Right ventricle myocardium inferior (tissue), 1 donor: ENCODE data around the gene ACTR6. TPM values are rescaled to one million over a fixed set of nuclear protein-coding genes. Genes with fewer than 3 reads are reported as not detected.
"Not testable (repeated sequence)": the region's sequence is repeated elsewhere in the genome, so short reads cannot be mapped to it uniquely, and the experiment has no call there.

Experiments used
- ATAC-seq: fragments of 200-7000 bp; cut with Tn5 transposase; one replicate; pipeline ENCODE4 v1.9.1; 2020; ENCODE audit warnings: mild to moderate bottlenecking, moderate library complexity
- DNase-seq: peaks from one replicate; pipeline ENCODE4 v3.0.0; 2021; ENCODE audit errors: missing footprints
- intact Hi-C: fragments of 100-400 bp; cut with DNase I; formaldehyde crosslinking; loops from one replicate; pipeline ENCODE4 v1.11.0; 2022
- total RNA-seq: library from RNA; stranded (reverse); fragmentation: NEBNext Ultra II Directional; extraction: Animal tissue kit (Norgen Biotek cat#: 25700); gene quantifications from one replicate; pipeline ENCODE4 v1.2.1, GENCODE V29; 2021
- donor health status: DM: no; HTN: yes; CAD: no; lungs with severe emphysema.

ACTR6 gene
- total RNA-seq, 1 donor from 2014 or later: 19.4 TPM

GRCh38 chr12:100174495-100174894 is 26.1 kb upstream of the ACTR6 start:
- intact Hi-C loops: no loop called here
- no peak for DNase-seq

GRCh38 chr12:100176493-100176892 is 24.1 kb upstream of the ACTR6 start:
- ATAC-seq, DNase-seq, intact Hi-C loops: not testable (repeated sequence)

More at GRCh38 chr12:100174495-100174894, 26.1 kb upstream of the ACTR6 start:
- no peak for ATAC-seq

- no peak for ATAC-seq
- intact Hi-C loops: no loop called here
- DNase-seq: no peak
Measured at GRCh38 chr12:100179252-100179651, 21.4 kb upstream of the ACTR6 start.

- intact Hi-C loops: no loop called here
- DNase-seq (no peak), ATAC-seq (no peak)
Measured at GRCh38 chr12:100184549-100185145, 16.0 kb upstream of the ACTR6 start.

- ATAC-seq (peak; percentile 14), DNase-seq (no peak)
- intact Hi-C loops: no loop called here
Measured at GRCh38 chr12:100185361-100185894, 15.2 kb upstream of the ACTR6 start.

- ATAC-seq (peak; percentile 35), DNase-seq (no peak)
- intact Hi-C loops: no loop called here
Measured at GRCh38 chr12:100186071-100186470, 14.5 kb upstream of the ACTR6 start.

GRCh38 chr12:100187068-100187467 is 13.5 kb upstream of the ACTR6 start:
- intact Hi-C loops: no loop called here
- ATAC-seq: peak; percentile 38
- DNase-seq: no peak

GRCh38 chr12:100187857-100188519 is 12.6 kb upstream of the ACTR6 start:
- DNase-seq: no peak
- no peak for ATAC-seq
- intact Hi-C loops: no loop called here

GRCh38 chr12:100188888-100189635 is 11.6 kb upstream of the ACTR6 start:
- DNase-seq, intact Hi-C loops, ATAC-seq: not testable (repeated sequence)

GRCh38 chr12:100189636-100190394 is 10.8 kb upstream of the ACTR6 start:
- intact Hi-C loops: no loop called here
- DNase-seq (no peak), ATAC-seq (peak; percentile 46)

- intact Hi-C loops: no loop called here
- no peak for DNase-seq
- ATAC-seq: peak; percentile 41
Measured at GRCh38 chr12:100193085-100193484, 7.5 kb upstream of the ACTR6 start.

GRCh38 chr12:100197486-100197885 is 3.1 kb upstream of the ACTR6 start:
- DNase-seq (no peak), ATAC-seq (no peak)
- intact Hi-C loops: loop anchor here (5.0 kb wide), 1 partner anchor 35 kb away; no protein-coding TSS in a partner anchor

- ATAC-seq: no peak
- intact Hi-C loops: loop anchor here (5.0 kb wide), 1 partner anchor 37 kb away; no protein-coding TSS in a partner anchor
- DNase-seq: no peak
Measured at GRCh38 chr12:100199023-100199346, 1.6 kb upstream of the ACTR6 start.

GRCh38 chr12:100199347-100200149 is 1.1 kb upstream of the ACTR6 start:
- DNase-seq (peak; percentile 75), ATAC-seq (peak; percentile 82)
- intact Hi-C loops: loop anchor here (2.0 to 5.0 kb wide), 3 partner anchors 37 to 67 kb away; partner anchors contain the start of genes BLTP3B, DEPDC4 and SCYL2

- no peak for ATAC-seq
- DNase-seq: no peak
- intact Hi-C loops: loop anchor here (2.0 to 5.0 kb wide), 2 partner anchors 60 to 65 kb away; partner anchors contain the start of genes BLTP3B, DEPDC4 and SCYL2
Measured at GRCh38 chr12:100201604-100202423, 1.2 kb downstream of the ACTR6 start.

- intact Hi-C loops: no loop called here
- no peak for DNase-seq
Measured at GRCh38 chr12:100207311-100207710, 6.7 kb downstream of the ACTR6 start.

GRCh38 chr12:100208834-100209233 is 8.2 kb downstream of the ACTR6 start:
- ATAC-seq (no peak), DNase-seq (no peak)
- intact Hi-C loops: no loop called here

More at GRCh38 chr12:100207311-100207710, 6.7 kb downstream of the ACTR6 start:
- no peak for ATAC-seq
